Vagina (tissue), 2 donors: ENCODE data around the gene FERMT2.

Experiments used
- POLR2A ChIP-seq, 2 donors: fragments of 450-650 bp; IDR thresholded peaks; one replicate each; pipeline ENCODE4 v1.6.1; 2017; ENCODE audit warnings: antibody characterized with exemption in 2 of 2, mild to moderate bottlenecking in 2 of 2, moderate library complexity in 2 of 2
- POLR2AphosphoS5 ChIP-seq, 2 donors: sonication (generic); formaldehyde crosslinking; IDR thresholded peaks; one replicate each; pipeline ENCODE4 v1.9.0; 2017; ENCODE audit warnings: antibody characterized with exemption in 2 of 2, mild to moderate bottlenecking in 2 of 2, low read depth in 1 of 2; ENCODE audit not compliant: insufficient read depth in 1 of 2
- TF ChIP-seq, protein P1 (sequence below), 3 experiments: fragments of 450-650 bp in 2 of 3; fragments of 200-600 bp in 1 of 3; sonication (generic) in 1 of 3; IDR thresholded peaks; one replicate each; pipeline ENCODE4 v1.5.1; 2017 to 2019; ENCODE audit warnings: antibody characterized with exemption in 3 of 3, mild to moderate bottlenecking in 2 of 3, moderate library complexity in 2 of 3

DNA sequence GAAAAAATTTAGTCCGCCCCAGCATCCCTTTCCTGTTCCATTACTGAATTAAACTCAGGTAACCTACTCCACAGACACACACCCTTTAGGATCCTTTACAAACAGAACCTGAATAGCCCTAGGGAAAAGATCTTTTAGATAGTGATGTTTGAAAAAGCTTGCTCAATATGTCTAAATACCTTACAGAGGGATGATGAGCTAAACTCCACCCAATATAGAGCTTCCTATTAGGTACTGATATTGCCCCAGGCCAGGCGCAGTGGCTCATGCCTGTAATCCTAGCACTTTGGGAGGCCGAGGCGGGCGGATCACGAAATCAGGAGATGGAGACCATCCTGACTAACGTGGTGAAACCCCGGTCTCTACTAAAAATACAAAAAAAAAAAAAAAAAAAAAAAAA lies 50.1 kb downstream of the FERMT2 start:
- TF ChIP-seq, protein P1, sequence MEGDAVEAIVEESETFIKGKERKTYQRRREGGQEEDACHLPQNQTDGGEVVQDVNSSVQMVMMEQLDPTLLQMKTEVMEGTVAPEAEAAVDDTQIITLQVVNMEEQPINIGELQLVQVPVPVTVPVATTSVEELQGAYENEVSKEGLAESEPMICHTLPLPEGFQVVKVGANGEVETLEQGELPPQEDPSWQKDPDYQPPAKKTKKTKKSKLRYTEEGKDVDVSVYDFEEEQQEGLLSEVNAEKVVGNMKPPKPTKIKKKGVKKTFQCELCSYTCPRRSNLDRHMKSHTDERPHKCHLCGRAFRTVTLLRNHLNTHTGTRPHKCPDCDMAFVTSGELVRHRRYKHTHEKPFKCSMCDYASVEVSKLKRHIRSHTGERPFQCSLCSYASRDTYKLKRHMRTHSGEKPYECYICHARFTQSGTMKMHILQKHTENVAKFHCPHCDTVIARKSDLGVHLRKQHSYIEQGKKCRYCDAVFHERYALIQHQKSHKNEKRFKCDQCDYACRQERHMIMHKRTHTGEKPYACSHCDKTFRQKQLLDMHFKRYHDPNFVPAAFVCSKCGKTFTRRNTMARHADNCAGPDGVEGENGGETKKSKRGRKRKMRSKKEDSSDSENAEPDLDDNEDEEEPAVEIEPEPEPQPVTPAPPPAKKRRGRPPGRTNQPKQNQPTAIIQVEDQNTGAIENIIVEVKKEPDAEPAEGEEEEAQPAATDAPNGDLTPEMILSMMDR (IDR thresholded peaks at IDR 0.05), result no peak
- no peak for TF ChIP-seq POLR2AphosphoS5 (IDR thresholded peaks at IDR 0.05; ENCODE audit: insufficient read depth in 1 of 2, low read depth in 1 of 2)
- no peak for TF ChIP-seq POLR2A (IDR thresholded peaks at IDR 0.05)
